Transverse colon (tissue), 4 donors: ENCODE data around the gene USP28. TPM values are rescaled to one million over a fixed set of nuclear protein-coding genes. Genes with fewer than 3 reads are reported as not detected.

Source experiments
- DNase-seq: peaks from one replicate; pipeline ENCODE4 v3.0.0-alpha.2; 2019
- H3K27ac ChIP-seq, 4 donors: fragments of 200-600 bp; sonication (generic); 2 replicates each; pipeline ENCODE4 v1.5.1; 2016 to 2018; ENCODE audit warnings: inconsistent platforms in 4 of 4
- H3K27me3 ChIP-seq: fragments of 200-600 bp; sonication (generic); 2 replicates; pipeline ENCODE4 v1.5.1; 2017; ENCODE audit warnings: inconsistent platforms
- H3K36me3 ChIP-seq, 4 donors: fragments of 200-600 bp; sonication (generic); 2 replicates each; pipeline ENCODE4 v1.5.1; 2017 to 2019; ENCODE audit warnings: inconsistent platforms in 4 of 4
- H3K4me1 ChIP-seq, 4 donors: fragments of 200-600 bp; sonication (generic); 2 replicates each; pipeline ENCODE4 v1.5.1; 2017 to 2020; ENCODE audit warnings: inconsistent platforms in 4 of 4
- H3K4me3 ChIP-seq, 4 donors: fragments of 200-600 bp; sonication (generic); 1 replicate in 1 of 4; 2 replicates in 3 of 4; pipeline versions ENCODE4 v1.5.1 to v1.6.1; 2017 to 2019; ENCODE audit warnings: inconsistent platforms in 4 of 4
- H3K9me3 ChIP-seq, 2 donors: fragments of 200-600 bp; sonication (generic); 2 replicates each; pipeline ENCODE4 v1.5.1; 2017 to 2019; ENCODE audit warnings: inconsistent platforms in 2 of 2
- EP300 ChIP-seq: sonication (generic); formaldehyde crosslinking; IDR thresholded peaks from one replicate; pipeline ENCODE4 v1.6.1; 2017; ENCODE audit warnings: antibody characterized with exemption, low read depth
- POLR2A ChIP-seq: fragments of 450-650 bp; IDR thresholded peaks from one replicate; pipeline ENCODE4 v1.6.1; 2016; ENCODE audit warnings: antibody characterized with exemption, mild to moderate bottlenecking, moderate library complexity
- POLR2AphosphoS5 ChIP-seq, 3 donors: sonication (generic); formaldehyde crosslinking; IDR thresholded peaks; one replicate each; pipeline ENCODE4 v1.6.1; 2016; ENCODE audit warnings: antibody characterized with exemption in 3 of 3
- WGBS, 2 donors: methylation state at CpG; one replicate each; pipeline ENCODE4 v1.1.5; 2018; ENCODE audit warnings: low coverage in 1 of 2; 5-methylcytosine and 5-hydroxymethylcytosine counted together
- in situ Hi-C, 4 donors: fragments of 200-750 bp; cut with MboI; loops; one replicate each; pipeline versions ENCODE4 v1.15.0 to v1.15.1; 2017; ENCODE audit warnings: low sequenced_read_pairs in 3 of 4, low pct_ligation_motif_present in 1 of 4, low pct_unique_long_range_greater_than_20kb in 1 of 4
- intact Hi-C: fragments of 100-400 bp; cut with DNase I; formaldehyde crosslinking; loops from one replicate; pipeline ENCODE4 v1.15.1; 2023; ENCODE audit warnings: low total_unique reads
- total RNA-seq, 4 donors: library from RNA; depleted of rRNA; stranded (reverse); fragments of >200 nt; gene quantifications; one replicate each; pipeline ENCODE4 v1.1.0, GENCODE V29; 2016
- TF ChIP-seq, protein P1 (sequence below), 5 experiments: fragments of 200-600 bp in 3 of 5; fragments of 450-650 bp in 2 of 5; sonication (generic) in 3 of 5; IDR thresholded peaks; 1 replicate in 2 of 5; 2 replicates in 3 of 5; pipeline ENCODE4 v1.5.1; 2016 to 2017; ENCODE audit warnings: antibody characterized with exemption in 5 of 5, inconsistent platforms in 3 of 5, mild to moderate bottlenecking in 2 of 5, moderate library complexity in 1 of 5

Gene USP28
- total RNA-seq, 4 donors from 2014 or later: 10.1 to 28.3 (median 19.0) TPM

DNA sequence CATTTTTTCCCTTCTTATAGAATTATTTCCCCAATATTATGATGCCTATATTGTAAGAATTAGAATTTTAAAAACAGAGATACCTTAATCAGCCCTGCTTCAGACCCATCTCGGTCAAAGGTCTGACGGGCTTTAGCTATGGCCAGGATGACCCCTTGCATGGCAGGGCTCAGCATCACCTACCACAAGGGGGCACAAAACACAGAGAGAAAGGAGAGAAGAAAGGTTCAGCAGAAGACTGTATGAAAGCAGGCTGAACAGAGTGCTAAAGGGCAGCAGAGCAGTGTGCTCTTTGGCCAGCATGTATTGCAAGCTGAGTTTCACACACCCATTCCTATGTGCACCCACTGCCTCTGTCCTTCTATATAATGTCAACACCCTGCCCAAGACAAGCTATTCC lies 69.0 kb downstream of the USP28 start:
- Histone ChIP-seq H3K27me3 (no peaks in the 10 kb centered on the region), H3K4me3 (no peak overlapping the region), H3K36me3 (peaks cover 0 to 58% (median 21%) of the 10 kb centered on the region in 4 donors), H3K27ac (no peak overlapping the region), H3K4me1 (no peaks in the 10 kb centered on the region), H3K9me3 (no peaks in the 10 kb centered on the region)
- intact Hi-C loops: no loop called here
- 94% methylated on average over 2 of the region's 2 CpGs; no CpG with 5 or more reads in 1 of the 2 donors for WGBS, 2 donors
- in situ Hi-C loops: no loop called here
- TF ChIP-seq, protein P1, sequence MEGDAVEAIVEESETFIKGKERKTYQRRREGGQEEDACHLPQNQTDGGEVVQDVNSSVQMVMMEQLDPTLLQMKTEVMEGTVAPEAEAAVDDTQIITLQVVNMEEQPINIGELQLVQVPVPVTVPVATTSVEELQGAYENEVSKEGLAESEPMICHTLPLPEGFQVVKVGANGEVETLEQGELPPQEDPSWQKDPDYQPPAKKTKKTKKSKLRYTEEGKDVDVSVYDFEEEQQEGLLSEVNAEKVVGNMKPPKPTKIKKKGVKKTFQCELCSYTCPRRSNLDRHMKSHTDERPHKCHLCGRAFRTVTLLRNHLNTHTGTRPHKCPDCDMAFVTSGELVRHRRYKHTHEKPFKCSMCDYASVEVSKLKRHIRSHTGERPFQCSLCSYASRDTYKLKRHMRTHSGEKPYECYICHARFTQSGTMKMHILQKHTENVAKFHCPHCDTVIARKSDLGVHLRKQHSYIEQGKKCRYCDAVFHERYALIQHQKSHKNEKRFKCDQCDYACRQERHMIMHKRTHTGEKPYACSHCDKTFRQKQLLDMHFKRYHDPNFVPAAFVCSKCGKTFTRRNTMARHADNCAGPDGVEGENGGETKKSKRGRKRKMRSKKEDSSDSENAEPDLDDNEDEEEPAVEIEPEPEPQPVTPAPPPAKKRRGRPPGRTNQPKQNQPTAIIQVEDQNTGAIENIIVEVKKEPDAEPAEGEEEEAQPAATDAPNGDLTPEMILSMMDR (IDR thresholded peaks at IDR 0.05): peak in 4 of 5 experiments; percentile 21 to 36 (median 24)
- TF ChIP-seq EP300: no peak
- DNase-seq: peak; percentile 11

DNA sequence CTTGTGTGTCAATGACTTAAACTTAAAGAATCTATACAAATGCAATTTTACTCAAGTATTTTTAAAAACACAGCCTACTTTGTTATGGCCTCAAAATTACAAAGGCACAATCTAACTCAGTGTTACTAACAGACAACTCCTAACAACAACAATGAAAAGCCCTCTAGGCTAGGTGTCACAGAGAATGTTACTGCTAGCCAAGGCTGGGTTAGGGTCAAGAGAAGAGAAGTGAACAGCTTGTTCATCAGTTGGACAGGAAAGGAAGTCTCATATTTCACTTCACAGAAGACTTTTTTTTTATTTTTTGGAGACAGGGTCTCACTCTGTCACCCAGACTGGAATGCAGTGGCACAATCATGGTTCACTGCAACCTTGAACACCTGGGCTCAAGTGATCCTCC lies 69.7 kb downstream of the USP28 start:
- in situ Hi-C loops (no loop called here), intact Hi-C loops (no loop called here)
- DNase-seq: no peak
- H3K27me3 ChIP-seq: no peaks in the 10 kb centered on the region
- TF ChIP-seq, protein P1 (IDR thresholded peaks at IDR 0.05): no peak
- TF ChIP-seq EP300: no peak
- no peak overlapping the region for H3K27ac ChIP-seq
- H3K4me1 ChIP-seq: no peaks in the 10 kb centered on the region
- no peaks in the 10 kb centered on the region for H3K9me3 ChIP-seq
- no peak overlapping the region for H3K4me3 ChIP-seq
- H3K36me3 ChIP-seq: peaks cover 0 to 55% (median 17%) of the 10 kb centered on the region in 4 donors

DNA sequence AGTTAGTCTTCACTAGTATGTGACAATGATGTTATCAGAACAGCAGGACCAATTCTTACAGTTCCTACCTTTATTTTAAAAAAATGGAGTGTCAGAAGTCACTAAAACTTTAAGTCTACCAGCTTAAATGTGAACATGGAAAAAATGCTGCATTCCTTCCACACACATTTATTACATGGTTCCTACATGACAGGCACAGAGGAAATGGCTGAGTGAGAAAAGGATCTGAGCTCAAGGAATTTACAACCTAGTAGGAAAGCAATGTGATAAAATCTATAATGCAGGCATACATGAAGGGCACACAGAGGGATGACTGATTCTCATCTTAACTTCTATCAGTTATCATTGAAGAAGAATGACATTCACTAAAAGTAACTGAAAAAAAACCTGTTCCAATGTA lies 72.8 kb downstream of the USP28 start:
- TF ChIP-seq, protein P1 (IDR thresholded peaks at IDR 0.05): no peak
- no peak for TF ChIP-seq POLR2AphosphoS5 (IDR thresholded peaks at IDR 0.05)
- no peak for TF ChIP-seq EP300
- TF ChIP-seq POLR2A: no peak
- H3K36me3 ChIP-seq: peaks cover 0 to 40% (median 15%) of the 10 kb centered on the region in 4 donors
- no peak overlapping the region for H3K4me3 ChIP-seq
- H3K27me3 ChIP-seq: no peaks in the 10 kb centered on the region
- no peaks in the 10 kb centered on the region for H3K4me1 ChIP-seq
- in situ Hi-C loops: no loop called here
- DNase-seq: no peak
- intact Hi-C loops: no loop called here
- H3K27ac ChIP-seq: no peak overlapping the region
- no peaks in the 10 kb centered on the region for H3K9me3 ChIP-seq

DNA sequence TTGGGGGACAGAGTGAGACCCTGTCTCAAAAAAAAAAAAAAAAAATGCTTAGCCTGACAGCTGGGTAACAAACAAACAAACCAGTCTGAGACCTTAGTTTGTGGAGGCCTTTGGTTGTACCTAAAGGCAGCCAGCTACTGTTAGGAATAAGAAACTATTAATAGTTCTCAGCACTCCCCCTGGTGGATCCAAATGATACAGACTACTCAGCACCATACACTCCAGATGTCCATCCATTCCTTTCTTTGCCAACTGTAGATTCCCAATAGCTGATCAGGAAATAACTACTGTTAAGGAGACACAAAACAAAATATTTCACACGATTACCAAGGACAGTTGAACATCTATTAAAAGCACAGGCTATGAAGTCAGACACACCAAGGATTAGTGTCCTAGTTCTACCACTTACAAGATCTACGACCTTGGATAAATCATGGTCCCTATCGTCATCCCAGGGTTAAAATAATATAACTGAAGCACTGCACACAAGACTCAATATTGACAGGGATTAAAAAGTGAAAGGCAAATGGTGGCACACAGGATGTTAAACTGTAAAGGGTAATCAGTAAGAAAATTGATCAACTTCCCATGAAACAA lies 78.6 kb downstream of the USP28 start:
- Histone ChIP-seq H3K36me3 (peaks cover 0 to 9% (median 4%) of the 10 kb centered on the region in 4 donors), H3K4me1 (no peaks in the 10 kb centered on the region), H3K9me3 (no peaks in the 10 kb centered on the region), H3K27ac (no peak overlapping the region), H3K27me3 (no peaks in the 10 kb centered on the region), H3K4me3 (no peak overlapping the region)
- in situ Hi-C loops (loop anchor here in 1 of 4 donors (10.0 kb wide), 1 partner anchor 492 kb away; no protein-coding TSS in a partner anchor), intact Hi-C loops (no loop called here)
- WGBS, 2 donors: 64 to 79% methylated on average over 2 to 3 of the region's 3 CpGs
- DNase-seq: no peak
- TF ChIP-seq, protein P1 (IDR thresholded peaks at IDR 0.05): peak; percentile 44 to 62 (median 55)
- no peak for TF ChIP-seq POLR2A
